ENCODE measurements around the gene STAM2.
"Not testable (repeated sequence)": the region's sequence is repeated elsewhere in the genome, so short reads cannot be mapped to it uniquely, and the experiment has no call there.

STAM2 gene

GRCh38 chr2:152106464-152106863, 69.1 kb downstream of the STAM2 start:
- DNase-seq (ENCODE audit: low read depth): no peak

GRCh38 chr2:152103271-152103670, 72.3 kb downstream of the STAM2 start:
- no peak for DNase-seq (ENCODE audit: low read depth)

- no peak for DNase-seq (ENCODE audit: low read depth)
These were observed 74.6 kb downstream of the STAM2 start for GRCh38 chr2:152100961-152101360.

- DNase-seq (ENCODE audit: low read depth): no peak
These were observed 76.1 kb downstream of the STAM2 start for GRCh38 chr2:152099367-152100050.

- DNase-seq (ENCODE audit: low read depth): no peak
These were observed 76.8 kb downstream of the STAM2 start, which contains the start of gene CACNB4 for GRCh38 chr2:152098496-152099366. Gene CACNB4 (minus strand): TSS chr2:152099044.

GRCh38 chr2:152097801-152098495, 77.6 kb downstream of the STAM2 start:
- DNase-seq (ENCODE audit: low read depth): no peak

GRCh38 chr2:152097290-152097800, 78.2 kb downstream of the STAM2 start:
- no peak for DNase-seq (ENCODE audit: low read depth)

- no peak for DNase-seq (ENCODE audit: low read depth)
These were observed 80.4 kb downstream of the STAM2 start for GRCh38 chr2:152095146-152095545.

- no peak for DNase-seq (ENCODE audit: low read depth)
These were observed 81.5 kb downstream of the STAM2 start for GRCh38 chr2:152094014-152094413.

- no peak for DNase-seq (ENCODE audit: low read depth)
These were observed 82.1 kb downstream of the STAM2 start for GRCh38 chr2:152093464-152093863.

GRCh38 chr2:152092095-152092494, 83.5 kb downstream of the STAM2 start:
- no peak for DNase-seq (ENCODE audit: low read depth)

- not testable (repeated sequence) for DNase-seq (ENCODE audit: low read depth)
These were observed 84.8 kb downstream of the STAM2 start for GRCh38 chr2:152090726-152091125.

GRCh38 chr2:152089238-152089637, 86.3 kb downstream of the STAM2 start:
- no peak for DNase-seq (ENCODE audit: low read depth)

GRCh38 chr2:152088006-152088405, 87.6 kb downstream of the STAM2 start:
- DNase-seq (ENCODE audit: low read depth): no peak

- DNase-seq (ENCODE audit: low read depth): no peak
These were observed 89.3 kb downstream of the STAM2 start for GRCh38 chr2:152086231-152086630.

- DNase-seq (ENCODE audit: low read depth): no peak
These were observed 91.5 kb downstream of the STAM2 start for GRCh38 chr2:152084076-152084475.

- DNase-seq (ENCODE audit: low read depth): no peak
These were observed 92.2 kb downstream of the STAM2 start for GRCh38 chr2:152083202-152083875.

- DNase-seq (ENCODE audit: low read depth): no peak
These were observed 96.9 kb downstream of the STAM2 start for GRCh38 chr2:152078662-152079061.

GRCh38 chr2:152078023-152078422, 97.5 kb downstream of the STAM2 start:
- DNase-seq (ENCODE audit: low read depth): no peak

GRCh38 chr2:152075461-152076050, 100.0 kb downstream of the STAM2 start:
- DNase-seq (ENCODE audit: low read depth): no peak

GRCh38 chr2:152072011-152072410, 103.6 kb downstream of the STAM2 start:
- DNase-seq (ENCODE audit: low read depth): no peak
